Endothelial cell (in vitro differentiated cells): ENCODE measurements around the gene STX19. TPM values are rescaled to one million over a fixed set of nuclear protein-coding genes. Genes with fewer than 3 reads are reported as not detected.
"Not testable (repeated sequence)": the region's sequence is repeated elsewhere in the genome, so short reads cannot be mapped to it uniquely, and the experiment has no call there.

ENCODE experiments used
- DNase-seq: peaks from one replicate; pipeline ENCODE4 v3.0.0; 2021; ENCODE audit warnings: low spot score
- H3K27ac Mint-ChIP-seq: one replicate; pipeline ENCODE4 v1.8.0; 2021; ENCODE audit warnings: mixed read lengths, inconsistent platforms; ENCODE audit not compliant: unreplicated experiment
- H3K27me3 Mint-ChIP-seq: one replicate; pipeline ENCODE4 v1.8.0; 2021; ENCODE audit warnings: mild to moderate bottlenecking, moderate library complexity, mixed read lengths, inconsistent platforms; ENCODE audit not compliant: unreplicated experiment
- H3K36me3 Mint-ChIP-seq: one replicate; pipeline ENCODE4 v1.8.0; 2021; ENCODE audit warnings: mild to moderate bottlenecking, low read depth, mixed read lengths, inconsistent platforms; ENCODE audit not compliant: unreplicated experiment
- H3K4me1 Mint-ChIP-seq: one replicate; pipeline ENCODE4 v1.8.0; 2021; ENCODE audit warnings: mild to moderate bottlenecking, mixed read lengths, inconsistent platforms; ENCODE audit not compliant: unreplicated experiment
- H3K4me3 Mint-ChIP-seq: one replicate; pipeline ENCODE4 v1.8.0; 2021; ENCODE audit warnings: mild to moderate bottlenecking, mixed read lengths, inconsistent platforms; ENCODE audit not compliant: unreplicated experiment
- H3K9me3 Mint-ChIP-seq: one replicate; pipeline ENCODE4 v1.8.0; 2021; ENCODE audit warnings: mixed read lengths, inconsistent platforms; ENCODE audit not compliant: unreplicated experiment
- CTCF ChIP-seq: fragments of 200-600 bp; sonication (generic); IDR thresholded peaks from one replicate; pipeline ENCODE4 v1.5.0; 2021; ENCODE audit warnings: antibody characterized with exemption; ENCODE audit not compliant: unreplicated experiment
- total RNA-seq: library from RNA; stranded (reverse); fragmentation: NEBNext Ultra II Directional; extraction: Animal tissue kit (Norgen Biotek cat#: 25700); gene quantifications from one replicate; pipeline ENCODE4 v1.2.1, GENCODE V29; 2021; ENCODE audit not compliant: unreplicated experiment

Gene STX19
- total RNA-seq, 1 donor from 2014 or later, result not detected

GRCh38 chr3:93969997-93970396 is 58.4 kb downstream of the STX19 start:
- Mint-ChIP-seq H3K27ac (no peak overlapping the region), H3K9me3 (no peaks in the 10 kb centered on the region), H3K36me3 (no peaks in the 10 kb centered on the region), H3K4me1 (peaks cover 16% of the 10 kb centered on the region), H3K27me3 (peaks cover 6% of the 10 kb centered on the region), H3K4me3 (no peak overlapping the region)
- TF ChIP-seq CTCF, result no peak
- DNase-seq, result no peak

GRCh38 chr3:93969443-93969842 is 59.0 kb downstream of the STX19 start:
- no peak for TF ChIP-seq CTCF
- no peak overlapping the region for H3K27ac Mint-ChIP-seq
- peaks cover 16% of the 10 kb centered on the region for H3K4me1 Mint-ChIP-seq
- peaks cover 8% of the 10 kb centered on the region for H3K27me3 Mint-ChIP-seq
- peaks cover 3% of the 10 kb centered on the region for H3K36me3 Mint-ChIP-seq
- no peak overlapping the region for H3K4me3 Mint-ChIP-seq
- H3K9me3 Mint-ChIP-seq, result no peaks in the 10 kb centered on the region
- DNase-seq, result no peak

GRCh38 chr3:93965106-93965505 is 63.3 kb downstream of the STX19 start:
- not testable (repeated sequence) for H3K4me3 Mint-ChIP-seq, H3K4me1 Mint-ChIP-seq, DNase-seq, H3K27me3 Mint-ChIP-seq, H3K27ac Mint-ChIP-seq, H3K36me3 Mint-ChIP-seq, H3K9me3 Mint-ChIP-seq

Other genes starting within 250 kb of the STX19 start
- gene PROS1, start 54.7 kb downstream of the STX19 start, total RNA-seq, result 19.8 TPM
- gene ARL13B, start 48.4 kb downstream of the STX19 start, total RNA-seq, result 15.3 TPM
- gene DHFR2, start 34.3 kb upstream of the STX19 start, total RNA-seq, result 1.9 TPM
- gene NSUN3, start 34.5 kb upstream of the STX19 start, total RNA-seq, result 11.5 TPM